Measurements from ENCODE around the gene MYZAP. TPM values are rescaled to one million over a fixed set of nuclear protein-coding genes. Genes with fewer than 3 reads are reported as not detected.

MYZAP gene
- total RNA-seq, 1 experiment from 2014 or later, result 0.68 TPM

GRCh38 chr15:57605491-57605890, 13.8 kb downstream of the MYZAP start:
- ChIA-PET CTCF (interaction anchor here (0.6 to 1.2 kb wide), 4 partner anchors 127 to 275 kb away, joined by 3 to 4 read pairs (median 3); no protein-coding TSS in a partner anchor), POLR2A (no interaction called here)
- DNase-seq (ENCODE audit: low spot score) (no peak), ATAC-seq (no peak)
- no peaks in the 10 kb centered on the region for H3K36me3 Mint-ChIP-seq
- H3K27me3 Mint-ChIP-seq (ENCODE audit: low read depth), result no peaks in the 10 kb centered on the region; the same call in 1 of the 2 replicates
- TF ChIP-seq TCF7 (CRISPR knock-in tag; IDR thresholded peaks at IDR 0.05; ENCODE audit: low read depth) (no peak), ZNF396 (CRISPR knock-in tag; IDR thresholded peaks at IDR 0.05; ENCODE audit: borderline replicate concordance) (no peak), MAX (CRISPR knock-in tag; IDR thresholded peaks at IDR 0.05) (no peak), JAZF1 (CRISPR knock-in tag; IDR thresholded peaks at IDR 0.05) (no peak), FOXK1 (CRISPR knock-in tag; IDR thresholded peaks at IDR 0.05) (no peak), ZNF512 (CRISPR knock-in tag; IDR thresholded peaks at IDR 0.05; ENCODE audit: borderline replicate concordance) (no peak), USF1 (CRISPR knock-in tag; IDR thresholded peaks at IDR 0.05) (no peak), PRDM15 (CRISPR knock-in tag; IDR thresholded peaks at IDR 0.05) (no peak), SMAD4 (CRISPR knock-in tag; IDR thresholded peaks at IDR 0.05) (no peak)
- no peak overlapping the region for H3K4me3 Mint-ChIP-seq
- H3K4me1 Mint-ChIP-seq, result peaks cover 12% of the 10 kb centered on the region
- no peaks in the 10 kb centered on the region for H3K9me3 Mint-ChIP-seq
- H3K27ac Mint-ChIP-seq, result no peak overlapping the region

GRCh38 chr15:57606048-57606447, 14.3 kb downstream of the MYZAP start:
- no peak for TF ChIP-seq RORB (CRISPR knock-in tag; IDR thresholded peaks at IDR 0.05)
- no peak for TF ChIP-seq NFE2L1 (CRISPR knock-in tag; IDR thresholded peaks at IDR 0.05)
- TF ChIP-seq RELA (CRISPR knock-in tag; IDR thresholded peaks at IDR 0.05; ENCODE audit: borderline replicate concordance), result no peak
- no peak for TF ChIP-seq KAT7 (CRISPR knock-in tag; IDR thresholded peaks at IDR 0.05; ENCODE audit: borderline replicate concordance)
- no peak for TF ChIP-seq E2F5 (CRISPR knock-in tag; IDR thresholded peaks at IDR 0.05)
- TF ChIP-seq SP1 (CRISPR knock-in tag; conservative IDR thresholded peaks at IDR 0.05), result no peak
- no peak for TF ChIP-seq JAZF1 (CRISPR knock-in tag; IDR thresholded peaks at IDR 0.05)
- TF ChIP-seq OVOL2 (CRISPR knock-in tag; IDR thresholded peaks at IDR 0.05; ENCODE audit: borderline replicate concordance), result no peak
- no peak for TF ChIP-seq FOXP4 (CRISPR knock-in tag; IDR thresholded peaks at IDR 0.05)
- TF ChIP-seq ZNF416 (CRISPR knock-in tag; IDR thresholded peaks at IDR 0.05), result no peak
- no peak for TF ChIP-seq ATF6 (CRISPR knock-in tag; IDR thresholded peaks at IDR 0.05)
- CTCF ChIA-PET, result interaction anchor here (0.6 to 1.2 kb wide), 4 partner anchors 126 to 276 kb away, joined by 3 to 4 read pairs (median 3); no protein-coding TSS in a partner anchor
- no peaks in the 10 kb centered on the region for H3K9me3 Mint-ChIP-seq
- no peaks in the 10 kb centered on the region; the same call in 1 of the 2 replicates for H3K27me3 Mint-ChIP-seq (ENCODE audit: low read depth)
- H3K4me1 Mint-ChIP-seq, result peaks cover 14% of the 10 kb centered on the region
- no peak for ATAC-seq
- POLR2A ChIA-PET, result no interaction called here
- no peak for DNase-seq (ENCODE audit: low spot score)
- H3K4me3 Mint-ChIP-seq, result no peak overlapping the region
- H3K27ac Mint-ChIP-seq, result no peak overlapping the region
- no peaks in the 10 kb centered on the region for H3K36me3 Mint-ChIP-seq
